Cardiac fibroblast (primary cell): ENCODE data around the gene OGFR.
A peak's percentile ranks its signal among the peaks of the same experiment; 100 is the strongest.

Source experiments
- DNase-seq, 2 donors: peaks; one replicate each; pipeline versions ENCODE4 v3.0.0 to v3.0.0-alpha.2; 2010; ENCODE audit warnings: low read depth in 2 of 2
- H3K4me3 ChIP-seq, 2 donors: replicated peaks in 1 of 2; 1 replicate in 1 of 2; 2 replicates in 1 of 2; pipeline ENCODE4 v1.5.1; 2011; ENCODE audit warnings: low read depth in 2 of 2, low read length in 2 of 2, mild to moderate bottlenecking in 2 of 2, moderate library complexity in 1 of 2
- TF ChIP-seq, protein P1 (sequence below): IDR thresholded peaks from one replicate; pipeline ENCODE4 v1.5.1; 2011; ENCODE audit warnings: low read depth, mild to moderate bottlenecking, low read length, inconsistent platforms

Gene OGFR

DNA sequence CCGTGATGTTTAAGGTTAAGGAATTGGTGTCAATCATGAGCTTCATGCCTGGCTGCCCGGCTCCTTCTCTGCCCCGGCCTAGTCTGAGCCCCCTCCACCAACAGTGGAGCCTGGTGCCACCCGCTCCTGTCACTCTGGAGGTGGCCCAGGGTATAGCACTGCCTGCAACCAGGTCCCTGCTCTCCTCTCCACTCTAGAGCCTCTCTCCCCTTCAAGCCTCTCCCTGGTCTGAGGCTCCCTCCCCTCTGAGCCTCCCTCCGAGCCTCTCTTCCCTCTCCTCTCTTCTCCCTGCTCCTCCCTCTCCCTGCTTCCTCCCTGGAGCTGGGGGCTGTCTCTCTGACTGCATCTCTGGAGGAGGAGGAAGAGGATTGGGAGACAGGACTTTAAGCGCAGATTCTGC is 39.6 kb upstream of the OGFR start:
- no peak for DNase-seq
- no peak overlapping the region for H3K4me3 ChIP-seq
- TF ChIP-seq, protein P1, sequence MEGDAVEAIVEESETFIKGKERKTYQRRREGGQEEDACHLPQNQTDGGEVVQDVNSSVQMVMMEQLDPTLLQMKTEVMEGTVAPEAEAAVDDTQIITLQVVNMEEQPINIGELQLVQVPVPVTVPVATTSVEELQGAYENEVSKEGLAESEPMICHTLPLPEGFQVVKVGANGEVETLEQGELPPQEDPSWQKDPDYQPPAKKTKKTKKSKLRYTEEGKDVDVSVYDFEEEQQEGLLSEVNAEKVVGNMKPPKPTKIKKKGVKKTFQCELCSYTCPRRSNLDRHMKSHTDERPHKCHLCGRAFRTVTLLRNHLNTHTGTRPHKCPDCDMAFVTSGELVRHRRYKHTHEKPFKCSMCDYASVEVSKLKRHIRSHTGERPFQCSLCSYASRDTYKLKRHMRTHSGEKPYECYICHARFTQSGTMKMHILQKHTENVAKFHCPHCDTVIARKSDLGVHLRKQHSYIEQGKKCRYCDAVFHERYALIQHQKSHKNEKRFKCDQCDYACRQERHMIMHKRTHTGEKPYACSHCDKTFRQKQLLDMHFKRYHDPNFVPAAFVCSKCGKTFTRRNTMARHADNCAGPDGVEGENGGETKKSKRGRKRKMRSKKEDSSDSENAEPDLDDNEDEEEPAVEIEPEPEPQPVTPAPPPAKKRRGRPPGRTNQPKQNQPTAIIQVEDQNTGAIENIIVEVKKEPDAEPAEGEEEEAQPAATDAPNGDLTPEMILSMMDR: no peak

DNA sequence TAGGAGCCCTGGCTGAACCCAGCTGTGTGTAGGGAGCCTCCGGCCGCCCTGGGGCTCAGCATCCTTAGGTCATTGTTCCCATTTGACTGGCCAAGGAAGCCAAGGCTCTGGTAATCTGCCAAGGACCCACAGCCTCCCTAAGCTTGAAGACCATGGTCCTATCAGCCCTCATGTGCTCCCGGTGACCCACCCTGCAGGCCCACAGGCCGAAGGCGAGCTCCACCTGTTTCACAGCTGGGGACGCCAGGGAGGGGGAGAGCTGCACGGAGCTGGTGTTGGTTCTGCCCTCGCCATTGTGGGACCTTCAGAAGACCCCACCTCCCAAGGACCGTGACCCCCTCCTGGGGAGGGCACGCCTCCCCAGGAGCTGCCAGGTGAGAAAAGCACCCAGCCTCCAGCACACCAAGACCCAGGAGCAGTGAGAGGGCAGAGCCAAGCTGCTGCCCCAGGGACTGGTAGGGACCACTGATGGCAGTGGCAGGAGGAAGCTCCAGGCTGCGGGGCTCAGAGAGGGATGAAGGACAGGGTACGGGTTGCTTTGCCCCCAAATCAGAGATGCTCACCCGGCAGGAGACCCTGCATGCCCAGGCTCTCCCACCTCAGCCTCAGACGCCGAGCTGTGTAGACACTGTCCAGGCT is 39.1 kb upstream of the OGFR start:
- DNase-seq: no peak
- no peak overlapping the region for H3K4me3 ChIP-seq
- TF ChIP-seq, protein P1: no peak

DNA sequence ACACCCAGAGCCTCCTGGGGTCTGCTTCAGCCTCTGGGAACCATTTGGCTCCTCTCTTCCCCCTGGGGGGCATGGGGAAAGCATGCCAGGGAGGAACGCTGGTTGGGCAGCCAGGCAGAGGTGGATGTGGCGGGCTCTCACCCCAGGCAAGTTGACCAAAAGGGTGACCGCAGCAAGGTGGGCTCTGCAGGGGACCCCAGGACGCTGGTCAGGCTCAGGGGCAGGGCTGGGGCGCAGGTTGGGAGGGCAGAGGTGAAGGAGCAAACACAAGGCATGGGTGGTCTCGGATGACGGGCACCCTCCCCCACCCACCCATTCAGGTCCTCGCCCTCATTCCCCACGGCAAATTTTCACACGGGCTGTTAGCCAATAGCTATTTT is 38.6 kb upstream of the OGFR start:
- TF ChIP-seq, protein P1: no peak
- no peak for DNase-seq
- no peak overlapping the region for H3K4me3 ChIP-seq

DNA sequence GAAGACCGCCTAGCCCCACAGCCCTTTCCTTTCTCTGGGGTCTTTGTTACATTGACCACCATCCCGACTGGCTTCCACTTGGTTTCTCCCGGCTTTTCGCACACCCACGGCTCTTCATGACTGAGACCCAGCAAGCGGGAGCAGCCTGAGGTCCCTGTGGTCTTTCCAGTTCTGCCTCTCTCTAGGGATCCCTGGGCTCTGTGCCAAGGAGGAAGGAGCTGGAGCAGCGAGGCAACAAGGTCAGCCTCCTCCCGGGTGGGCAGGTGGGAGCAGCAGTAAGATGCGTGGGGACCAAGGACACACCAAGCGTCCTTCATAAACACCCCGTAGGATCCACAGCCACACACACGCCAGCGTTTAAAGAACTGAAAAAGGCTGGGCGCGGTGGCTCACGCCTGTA is 37.9 kb upstream of the OGFR start:
- DNase-seq: no peak
- TF ChIP-seq, protein P1: no peak
- H3K4me3 ChIP-seq: no peak overlapping the region

DNA sequence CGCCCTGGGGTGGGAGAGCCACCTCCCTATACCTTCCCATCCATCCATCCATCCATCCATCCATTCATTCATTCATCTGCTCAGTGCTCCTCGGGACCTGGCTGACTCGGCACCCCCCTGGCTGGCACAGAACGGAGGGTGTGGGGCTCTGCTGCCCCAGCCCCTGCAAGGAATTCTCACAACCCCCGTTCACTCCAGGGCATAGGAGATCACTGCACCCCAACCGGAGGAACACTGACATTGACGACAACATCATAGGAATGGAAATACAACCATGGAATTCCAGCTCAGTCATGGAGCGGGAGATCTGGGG is 36.4 kb upstream of the OGFR start:
- H3K4me3 ChIP-seq: no peak overlapping the region
- TF ChIP-seq, protein P1: no peak
- no peak for DNase-seq

DNA sequence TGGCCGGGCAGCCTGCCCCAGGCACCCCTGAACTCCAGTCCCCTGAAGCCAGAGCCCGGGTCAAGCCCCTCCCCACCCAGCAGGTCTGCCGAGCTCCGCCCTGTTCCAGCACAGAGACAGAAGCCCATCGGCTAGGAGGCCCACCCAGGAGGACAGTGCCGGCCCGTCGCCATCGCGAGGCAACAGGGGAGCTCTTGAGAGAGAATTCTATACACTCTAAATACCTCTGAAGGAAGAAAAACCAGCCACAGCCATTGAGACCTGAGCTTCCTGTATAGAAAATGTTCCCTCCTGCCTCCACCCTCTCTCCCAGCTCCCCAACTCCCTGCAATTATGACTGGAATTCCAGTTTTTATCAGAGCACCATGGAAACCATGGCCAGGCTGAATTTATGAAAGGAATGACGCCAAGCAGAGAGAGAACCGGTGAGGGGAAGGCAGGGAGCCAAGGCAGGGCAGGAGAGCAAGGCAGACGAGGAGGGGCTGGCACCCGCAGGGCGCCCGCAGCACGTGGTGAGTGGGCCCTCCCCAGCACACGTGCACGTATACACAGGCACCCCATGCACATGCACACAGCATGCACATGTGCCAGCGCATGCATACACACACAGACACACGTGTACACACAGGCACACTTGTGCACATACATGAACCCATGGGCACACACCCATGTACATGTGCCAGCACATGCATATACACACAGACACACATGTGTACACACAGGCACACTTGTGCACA is 35.9 kb upstream of the OGFR start:
- no peak overlapping the region for H3K4me3 ChIP-seq
- peak in 1 of 2 donors; percentile 91 for DNase-seq
- TF ChIP-seq, protein P1: no peak
